Activated naive CD4-positive, alpha-beta T cell treated with anti-CD3 and anti-CD28 coated beads, Interleukin-2, amount 50 U/mL, for 72 hours (primary cell): Measurements from ENCODE around the gene SLC17A5. TPM values are rescaled to one million over a fixed set of nuclear protein-coding genes. Genes with fewer than 3 reads are reported as not detected.
"Not testable (repeated sequence)": the region's sequence is repeated elsewhere in the genome, so short reads cannot be mapped to it uniquely, and the experiment has no call there.

Experiments
- ATAC-seq, 2 donors: fragments of 150-1000 bp; cut with Tn5 transposase; 2 replicates each; pipeline ENCODE4 v1.10.0; 2021; ENCODE audit warnings: mild to moderate bottlenecking in 2 of 2, moderate library complexity in 2 of 2
- DNase-seq, 2 donors: peaks; one replicate each; pipeline ENCODE4 v3.0.0; 2021 to 2022; ENCODE audit warnings: low spot score in 2 of 2
- H3K27ac Mint-ChIP-seq, 2 donors: one replicate each; pipeline ENCODE4 v1.8.0; 2022; ENCODE audit warnings: mild to moderate bottlenecking in 2 of 2, mixed read lengths in 2 of 2
- H3K36me3 Mint-ChIP-seq, 2 donors: one replicate each; pipeline ENCODE4 v1.8.0; 2022; ENCODE audit warnings: mixed read lengths in 2 of 2
- H3K9me3 Mint-ChIP-seq, 2 donors: one replicate each; pipeline ENCODE4 v1.8.0; 2022; ENCODE audit warnings: mixed read lengths in 2 of 2
- total RNA-seq, 2 donors: library from RNA; stranded (reverse); gene quantifications; one replicate each; pipeline ENCODE4 v1.2.3, GENCODE V29; 2022

Gene SLC17A5
- total RNA-seq, 2 donors from 2014 or later: 5.3 to 7.2 TPM

DNA sequence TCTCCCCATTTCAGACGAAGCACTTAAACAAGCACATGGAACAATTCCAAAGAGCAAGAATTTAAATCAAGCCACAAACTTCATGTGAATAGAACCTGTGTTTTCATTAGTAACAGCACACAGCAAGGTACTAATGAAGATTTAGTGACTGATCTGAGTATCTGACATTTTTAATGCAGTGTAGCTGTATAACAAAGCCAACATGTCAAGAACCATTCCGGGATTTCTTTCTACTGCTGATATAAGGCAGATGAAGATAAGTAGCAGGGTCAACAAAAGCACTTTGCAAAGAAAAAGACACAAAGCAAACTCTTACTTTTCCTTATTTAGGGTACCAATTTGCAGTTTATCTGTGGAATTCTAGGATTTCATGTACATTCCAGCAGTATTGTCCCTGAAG, 11.3 kb downstream of the SLC17A5 start:
- no peaks in the 10 kb centered on the region for H3K36me3 Mint-ChIP-seq
- DNase-seq (no peak), ATAC-seq (no peak)
- no peaks in the 10 kb centered on the region for H3K9me3 Mint-ChIP-seq
- no peak overlapping the region for H3K27ac Mint-ChIP-seq

DNA sequence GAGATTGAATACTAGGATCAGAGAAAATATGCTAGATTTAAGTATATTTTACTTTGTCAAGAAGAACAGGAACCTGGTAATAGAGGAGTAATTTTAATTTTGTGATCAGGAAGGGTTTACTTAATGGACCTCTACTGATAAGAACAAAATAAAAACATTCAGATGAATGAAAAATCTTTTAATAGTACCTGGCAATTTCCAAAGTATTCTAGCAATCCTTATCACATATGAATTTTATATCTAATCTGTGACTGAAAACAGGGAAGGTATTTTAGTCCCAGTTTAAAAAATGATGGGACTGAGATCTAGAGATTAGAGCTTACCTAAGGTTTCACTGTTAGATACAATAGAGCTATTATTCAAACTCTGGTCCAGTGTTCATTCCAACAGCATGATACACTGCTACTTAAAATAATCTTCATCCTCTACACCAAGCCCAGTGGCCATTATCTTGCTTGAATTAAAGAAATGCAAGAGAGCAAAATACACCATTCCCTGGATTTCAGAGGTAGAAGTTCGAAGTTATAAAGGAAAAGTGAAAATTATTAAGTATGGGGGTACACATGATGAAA, 13.5 kb downstream of the SLC17A5 start:
- no peak for ATAC-seq
- DNase-seq: no peak
- Mint-ChIP-seq H3K9me3 (no peaks in the 10 kb centered on the region), H3K36me3 (no peaks in the 10 kb centered on the region), H3K27ac (no peak overlapping the region)

DNA sequence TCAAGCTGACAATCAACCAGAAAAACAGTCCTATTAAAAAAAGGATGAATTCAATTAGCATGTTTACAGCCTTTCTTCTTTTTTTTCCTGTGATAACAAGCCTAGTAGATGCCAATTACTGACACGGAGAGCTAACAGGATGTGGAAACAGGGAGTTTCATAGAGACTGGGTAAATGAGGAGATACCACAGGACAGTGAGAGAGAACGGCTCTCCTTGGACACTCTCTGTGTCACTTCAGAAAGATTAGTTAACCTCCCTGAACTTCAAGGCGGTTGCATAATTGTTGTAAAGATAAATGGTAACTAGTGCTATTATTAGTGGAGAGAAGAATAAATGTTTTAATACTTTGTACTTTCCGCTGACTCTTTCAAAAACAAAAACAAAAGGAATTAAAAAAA, 14.8 kb downstream of the SLC17A5 start:
- H3K36me3 Mint-ChIP-seq: no peaks in the 10 kb centered on the region
- H3K27ac Mint-ChIP-seq: no peak overlapping the region
- H3K9me3 Mint-ChIP-seq: no peaks in the 10 kb centered on the region
- no peak for DNase-seq
- no peak for ATAC-seq

DNA sequence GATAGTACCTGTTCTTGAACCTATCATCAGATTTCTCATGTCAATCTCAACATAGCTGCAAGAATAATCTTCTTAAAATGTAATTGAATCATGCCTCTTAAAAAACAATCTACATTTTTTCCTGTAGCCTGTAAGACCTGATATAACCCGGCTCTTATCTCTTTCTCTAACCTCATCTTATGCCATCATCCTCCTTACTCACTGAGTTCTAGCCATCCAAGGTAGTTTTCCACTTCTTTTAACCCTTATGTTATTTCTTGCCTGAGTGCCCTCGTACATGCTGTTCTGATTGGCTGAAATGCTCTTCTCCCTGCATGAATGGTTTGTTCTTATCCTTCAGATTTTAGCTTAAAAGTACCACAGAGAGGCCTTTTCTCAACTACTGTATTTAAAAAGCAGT, 16.4 kb downstream of the SLC17A5 start:
- DNase-seq (no peak), ATAC-seq (no peak)
- Mint-ChIP-seq H3K27ac (no peak overlapping the region), H3K9me3 (no peaks in the 10 kb centered on the region), H3K36me3 (no peaks in the 10 kb centered on the region)

DNA sequence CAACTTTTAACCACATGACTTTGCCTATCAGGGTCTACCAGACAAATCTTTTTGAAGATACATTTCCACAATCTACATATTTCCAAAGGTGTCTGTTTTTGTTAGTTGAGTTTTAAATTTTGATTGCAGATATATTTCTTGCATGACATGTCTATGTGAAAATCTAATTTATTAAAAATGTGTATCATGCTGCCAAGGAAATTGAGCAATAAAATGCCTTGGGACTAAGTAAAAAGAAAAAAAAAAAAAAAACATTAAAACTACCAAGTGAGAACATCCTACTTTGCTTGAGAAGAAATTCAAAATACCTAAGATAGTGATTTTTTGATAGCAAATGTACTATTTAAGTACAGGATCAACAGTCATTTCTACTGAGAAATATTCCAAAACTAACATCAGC, 17.7 kb downstream of the SLC17A5 start:
- peaks cover 0 to 6% of the 10 kb centered on the region in 2 donors for H3K36me3 Mint-ChIP-seq
- H3K9me3 Mint-ChIP-seq: no peaks in the 10 kb centered on the region
- ATAC-seq: no peak
- DNase-seq: no peak
- H3K27ac Mint-ChIP-seq: no peak overlapping the region

DNA sequence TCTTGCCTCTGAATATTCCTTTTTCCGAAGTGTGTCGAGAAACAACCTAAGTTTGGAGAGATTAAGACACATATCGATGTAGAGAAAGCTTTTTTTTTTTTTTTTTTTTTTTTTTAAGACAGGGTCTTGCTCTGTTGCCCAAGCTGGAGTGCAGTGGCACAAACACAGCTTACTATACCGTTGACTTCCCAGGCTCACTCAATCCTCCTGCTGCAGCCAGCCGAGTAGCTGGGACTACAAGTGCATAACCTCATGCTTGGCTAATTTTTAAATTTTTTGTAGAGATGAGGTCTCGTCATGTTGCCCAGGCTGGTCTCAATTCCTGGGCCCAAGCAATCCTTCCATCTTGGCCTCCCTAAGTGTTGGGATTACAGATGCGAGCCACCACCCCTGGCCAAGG, 21.4 kb downstream of the SLC17A5 start:
- Mint-ChIP-seq H3K9me3 (no peaks in the 10 kb centered on the region), H3K36me3 (peaks cover 0 to 7% of the 10 kb centered on the region in 2 donors), H3K27ac (no peak overlapping the region)
- DNase-seq: no peak
- no peak for ATAC-seq

DNA sequence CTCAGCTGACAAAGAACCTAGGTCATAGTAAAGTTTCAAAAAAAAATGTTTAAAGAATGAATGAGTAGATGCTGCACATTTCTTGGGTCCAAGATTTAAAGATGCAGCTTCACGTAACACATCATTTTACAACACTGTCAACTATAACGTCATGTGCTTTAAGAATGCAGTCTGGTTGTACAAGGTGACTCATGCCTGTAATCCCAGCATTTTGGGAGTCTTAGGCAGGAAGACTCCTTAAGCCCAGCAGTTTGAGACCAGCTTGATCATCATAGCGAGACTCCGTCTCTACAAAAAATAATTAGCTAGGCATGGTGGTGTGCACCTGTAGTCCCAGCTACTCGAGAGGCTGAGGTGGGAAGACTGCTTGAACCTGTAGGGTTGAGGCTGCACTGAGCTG, 21.9 kb downstream of the SLC17A5 start:
- H3K9me3 Mint-ChIP-seq: no peaks in the 10 kb centered on the region
- peak overlapping the region in 1 of 2 donors; percentile 17 for H3K27ac Mint-ChIP-seq
- ATAC-seq: no peak
- peaks cover 0 to 7% of the 10 kb centered on the region in 2 donors for H3K36me3 Mint-ChIP-seq
- DNase-seq: no peak

DNA sequence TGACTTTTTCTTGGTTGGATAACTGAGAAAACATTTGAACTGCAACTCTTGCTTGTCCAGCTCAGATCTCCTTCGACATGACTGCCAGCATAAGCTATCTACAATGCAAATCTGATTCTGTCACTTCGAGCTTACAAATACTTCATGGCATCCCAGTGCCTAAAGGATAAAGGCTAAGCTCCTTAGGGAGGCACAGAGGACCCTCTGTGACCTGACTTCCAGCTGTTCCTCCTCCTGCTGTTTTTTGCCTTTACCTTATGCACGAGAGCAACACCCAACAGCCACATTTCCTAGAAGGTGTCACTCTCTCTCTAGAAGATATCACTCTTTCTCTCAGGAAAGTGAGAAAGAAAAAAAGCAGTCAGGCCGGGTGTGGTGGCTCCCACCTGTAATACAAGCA, 23.4 kb downstream of the SLC17A5 start:
- no peak for DNase-seq
- Mint-ChIP-seq H3K27ac (peak overlapping the region in 1 of 2 donors; percentile 70), H3K9me3 (no peaks in the 10 kb centered on the region), H3K36me3 (peaks cover 0 to 7% of the 10 kb centered on the region in 2 donors)
- ATAC-seq: no peak

DNA sequence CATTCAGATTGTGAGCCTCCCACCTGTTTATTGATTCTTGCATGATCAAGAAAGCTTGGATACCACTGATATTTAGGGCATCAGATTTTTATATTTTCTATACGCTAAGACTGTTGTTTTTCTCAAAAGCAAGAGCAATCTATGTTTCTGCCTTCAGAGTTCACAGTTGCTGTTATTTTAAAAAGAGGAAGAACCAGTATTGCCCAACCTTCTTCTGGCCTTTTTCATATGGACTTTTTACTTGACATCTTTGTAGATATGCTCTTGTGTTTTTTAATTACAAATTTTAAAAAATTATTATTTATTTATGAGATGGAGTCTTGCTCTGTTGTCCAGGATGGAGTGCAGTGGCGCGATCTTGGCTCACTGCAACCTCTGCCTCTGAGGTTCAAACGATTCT, 28.9 kb downstream of the SLC17A5 start:
- no peaks in the 10 kb centered on the region for H3K9me3 Mint-ChIP-seq
- no peaks in the 10 kb centered on the region for H3K36me3 Mint-ChIP-seq
- no peak overlapping the region for H3K27ac Mint-ChIP-seq
- no peak for ATAC-seq
- DNase-seq: no peak

DNA sequence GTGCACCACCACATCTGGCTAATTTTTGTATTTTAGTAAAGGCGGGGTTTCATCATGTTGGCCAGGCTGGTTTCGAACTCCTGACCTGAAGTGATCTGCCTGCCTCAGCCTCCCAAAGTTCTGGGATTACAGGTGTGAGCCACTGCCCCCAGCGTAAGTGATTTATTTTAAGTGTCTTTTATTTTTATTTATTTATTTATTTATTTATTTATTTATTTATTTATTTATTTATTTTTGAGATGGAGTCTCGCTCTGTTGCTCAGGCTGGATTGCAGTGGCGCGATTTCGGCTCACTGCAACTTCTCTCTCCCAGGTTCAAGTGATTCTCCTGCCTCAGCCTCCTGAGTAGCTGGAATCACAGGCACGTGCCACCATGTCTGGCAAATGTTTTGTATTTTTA, 30.3 kb downstream of the SLC17A5 start:
- not testable (repeated sequence) for DNase-seq, H3K36me3 Mint-ChIP-seq, ATAC-seq, H3K27ac Mint-ChIP-seq, H3K9me3 Mint-ChIP-seq

DNA sequence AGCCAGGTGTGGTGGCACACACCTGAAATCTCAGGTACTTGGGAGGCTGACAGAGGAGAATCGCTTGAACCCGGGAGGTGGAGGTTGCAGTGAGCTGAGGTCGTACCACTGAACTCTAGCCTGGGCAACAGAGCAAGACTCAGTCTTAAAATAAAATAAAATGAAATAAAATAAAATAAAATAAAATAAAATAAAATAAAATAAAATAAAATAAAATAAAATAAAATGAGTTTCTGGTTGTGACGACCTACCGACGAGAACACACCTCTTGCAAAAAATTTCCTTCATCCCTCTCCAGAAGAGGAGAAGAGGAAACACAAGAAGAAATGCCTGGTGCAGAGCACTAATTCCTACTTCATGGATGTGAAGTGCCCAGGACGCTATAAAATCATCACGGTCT, 35.7 kb downstream of the SLC17A5 start:
- DNase-seq, H3K36me3 Mint-ChIP-seq, H3K9me3 Mint-ChIP-seq, ATAC-seq, H3K27ac Mint-ChIP-seq: not testable (repeated sequence)

DNA sequence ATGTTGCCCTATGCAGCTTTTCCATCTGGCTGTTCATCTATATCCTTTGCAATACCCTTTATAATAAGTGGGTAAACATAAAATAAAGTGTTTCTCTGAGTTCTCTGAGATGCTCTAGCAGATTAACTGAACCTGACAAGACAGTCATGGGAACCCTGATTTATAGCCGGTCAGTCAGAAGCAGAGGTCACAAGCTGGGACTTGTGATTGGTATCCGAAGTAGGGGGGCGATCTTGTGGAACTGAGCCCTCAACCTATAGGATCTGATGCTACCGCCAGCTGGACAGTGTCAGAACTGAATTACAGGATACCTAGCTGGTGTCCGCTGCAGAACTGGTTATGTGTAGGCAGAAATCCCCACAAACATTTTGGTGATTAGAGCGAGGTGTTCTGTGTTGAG, 39.0 kb downstream of the SLC17A5 start:
- Mint-ChIP-seq H3K36me3 (no peaks in the 10 kb centered on the region), H3K27ac (peak overlapping the region in 1 of 2 donors; percentile 73), H3K9me3 (no peaks in the 10 kb centered on the region)
- DNase-seq (no peak), ATAC-seq (no peak)

DNA sequence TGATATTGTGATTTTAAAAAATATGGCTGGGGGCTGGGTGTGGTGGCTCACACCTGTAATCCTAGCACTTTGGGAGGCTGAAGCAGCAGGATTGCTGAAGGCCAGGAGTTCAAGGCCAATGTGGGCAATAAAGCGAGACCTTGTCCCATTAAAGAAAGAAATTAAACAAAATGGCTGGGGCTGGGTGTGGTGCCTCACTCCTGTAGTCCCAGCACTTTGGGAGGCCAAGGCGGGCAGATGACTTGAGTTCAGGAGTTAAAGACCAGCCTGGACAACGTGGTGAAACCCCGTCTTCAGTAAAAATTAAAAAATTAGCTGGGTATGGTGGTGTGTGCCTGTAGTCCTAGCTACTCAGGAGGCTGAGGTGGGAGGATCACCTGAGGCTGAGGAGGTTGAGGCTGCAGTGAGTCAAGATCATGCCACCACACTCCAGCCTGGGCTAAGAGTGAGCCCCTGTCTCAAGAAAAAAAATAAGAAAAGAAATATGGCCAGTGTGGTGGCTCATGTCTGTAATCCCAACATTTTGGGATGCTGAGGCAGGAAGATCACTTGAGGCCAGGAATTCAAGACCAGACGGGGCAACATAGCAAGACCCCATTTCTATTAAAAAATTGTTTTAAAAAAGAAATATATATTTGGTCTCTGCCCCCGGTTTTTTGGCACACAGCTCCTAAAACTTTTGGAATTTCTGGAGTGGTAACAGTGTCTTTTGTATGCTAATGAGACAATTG, 39.8 kb downstream of the SLC17A5 start:
- Mint-ChIP-seq H3K27ac (no peak overlapping the region), H3K9me3 (no peaks in the 10 kb centered on the region), H3K36me3 (no peaks in the 10 kb centered on the region)
- ATAC-seq (no peak), DNase-seq (no peak)

DNA sequence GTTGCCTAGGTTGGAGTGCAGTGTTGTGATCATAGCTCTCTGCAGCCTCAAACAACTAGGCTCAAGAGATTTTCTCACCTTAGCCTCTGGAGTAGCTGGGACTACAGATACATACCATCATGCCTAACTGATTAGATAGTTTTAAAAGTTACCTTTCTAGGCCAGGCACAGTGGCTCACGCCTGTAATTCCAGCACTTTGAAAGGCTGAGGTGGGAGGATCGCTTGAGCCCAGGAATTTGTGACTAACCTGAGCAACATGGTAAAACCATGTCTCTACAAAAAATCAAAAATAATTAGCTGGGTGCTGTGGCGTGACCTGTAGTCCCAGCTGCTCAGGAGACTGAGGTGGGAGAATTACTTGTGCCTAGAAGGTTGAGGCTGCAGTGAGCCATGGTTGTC, 41.2 kb downstream of the SLC17A5 start:
- DNase-seq (no peak), ATAC-seq (no peak)
- Mint-ChIP-seq H3K9me3 (no peaks in the 10 kb centered on the region), H3K36me3 (no peaks in the 10 kb centered on the region), H3K27ac (no peak overlapping the region)

DNA sequence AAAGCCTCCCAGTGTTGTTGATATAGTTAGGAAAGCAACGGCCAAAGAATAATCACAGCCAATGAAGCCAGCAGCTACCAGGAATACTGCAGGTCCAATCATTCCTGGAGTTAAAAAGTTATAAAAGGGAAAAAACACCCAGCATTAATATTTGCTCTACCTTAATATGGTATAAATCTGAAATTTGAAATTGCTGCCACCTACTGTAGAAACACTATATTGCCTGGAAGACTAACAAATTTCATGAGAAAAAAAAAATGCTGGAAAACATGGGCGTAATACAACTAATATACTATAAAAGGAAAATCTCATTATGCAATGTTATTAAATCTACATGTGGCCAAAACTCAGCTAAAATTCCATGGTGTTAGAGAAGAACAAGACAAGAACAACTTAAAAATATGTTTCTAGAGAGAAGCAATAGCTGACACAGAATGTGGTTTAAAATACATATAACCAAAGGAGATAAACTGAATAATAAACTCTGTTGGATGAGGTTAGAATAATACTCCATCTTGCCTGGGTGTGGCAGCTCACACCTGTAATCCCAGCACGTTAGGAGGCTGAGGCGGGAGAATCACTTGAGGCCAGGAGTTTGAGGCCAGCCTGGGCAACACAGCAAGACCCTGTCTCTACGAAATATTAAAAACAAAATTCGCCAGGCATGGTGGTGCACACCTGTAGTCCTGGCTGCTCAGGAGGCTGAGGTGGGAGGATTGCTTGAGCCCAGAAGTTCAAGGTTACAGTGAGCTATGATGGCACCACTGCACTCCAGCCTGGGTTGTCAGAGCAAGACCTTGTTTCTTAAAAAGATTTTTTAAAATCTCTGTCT, 43.1 kb downstream of the SLC17A5 start:
- peak in 1 of 2 donors; percentile 29 for ATAC-seq
- Mint-ChIP-seq H3K27ac (no peak overlapping the region), H3K9me3 (no peaks in the 10 kb centered on the region)

DNA sequence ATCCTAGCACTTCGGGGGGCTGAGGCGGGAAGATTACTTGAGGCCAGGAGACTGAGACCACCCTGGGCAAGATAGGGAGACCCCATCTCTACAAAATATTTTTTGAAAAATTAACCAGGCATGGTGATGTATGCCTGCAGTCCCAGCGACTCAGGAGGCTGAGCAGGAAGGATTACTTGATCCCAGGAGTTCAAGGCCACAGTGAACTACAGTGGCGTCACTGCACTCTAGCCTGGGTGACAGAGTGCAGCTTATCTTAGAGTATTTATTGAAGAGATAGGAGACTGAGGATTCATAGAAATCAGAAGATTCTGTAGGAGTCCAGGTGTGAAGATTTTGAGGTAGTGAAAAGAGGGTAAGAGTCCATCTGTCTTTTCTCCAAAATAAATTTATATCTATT, 45.0 kb downstream of the SLC17A5 start:
- Mint-ChIP-seq H3K27ac (no peak overlapping the region), H3K9me3 (no peaks in the 10 kb centered on the region), H3K36me3 (no peaks in the 10 kb centered on the region)
- DNase-seq: no peak
- ATAC-seq: no peak

More for the DNA sequence above, 43.1 kb downstream of the SLC17A5 start:
- no peak for DNase-seq
- H3K36me3 Mint-ChIP-seq: no peaks in the 10 kb centered on the region

DNA sequence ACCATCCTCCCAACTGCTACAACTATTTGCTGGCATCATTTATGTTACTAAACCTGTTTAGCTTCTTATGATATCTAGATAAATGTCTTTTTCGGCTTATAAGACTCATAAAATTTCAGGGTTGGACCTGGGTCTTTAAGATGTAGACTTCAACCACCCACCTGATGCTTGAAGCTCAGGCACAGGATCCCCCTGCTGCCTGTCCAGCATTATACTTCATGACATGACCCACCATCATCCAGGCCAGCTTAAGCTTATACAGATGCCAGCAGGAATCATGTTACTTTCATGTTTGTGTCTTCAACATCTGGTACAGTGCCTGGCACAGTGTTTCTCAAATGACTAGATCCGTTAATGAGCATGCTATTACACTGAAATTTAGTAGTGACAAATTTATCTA, 47.4 kb downstream of the SLC17A5 start:
- no peak for ATAC-seq
- DNase-seq: no peak
- Mint-ChIP-seq H3K27ac (peak overlapping the region in 1 of 2 donors; percentile 26), H3K9me3 (no peaks in the 10 kb centered on the region), H3K36me3 (no peaks in the 10 kb centered on the region)
